Measurements from ENCODE around the gene ANAPC16. TPM values are rescaled to one million over a fixed set of nuclear protein-coding genes. Genes with fewer than 3 reads are reported as not detected.
"Not testable (repeated sequence)": the region's sequence is repeated elsewhere in the genome, so short reads cannot be mapped to it uniquely, and the experiment has no call there.

Gene ANAPC16
- total and polyA plus RNA-seq, 2 donors: 82.4 to 157 TPM

GRCh38 chr10:72221278-72221677 lies 5.5 kb downstream of the ANAPC16 start:
- no peaks in the 10 kb centered on the region for H3K36me3 ChIP-seq (ENCODE audit: insufficient read depth)
- no peak for DNase-seq (ENCODE audit: extremely low spot score)
- H3K27ac ChIP-seq (ENCODE audit: low read depth): no peak overlapping the region
- H3K4me3 ChIP-seq (ENCODE audit: low read depth, low read length): no peak overlapping the region
- H3K4me1 ChIP-seq (ENCODE audit: insufficient read depth): no peaks in the 10 kb centered on the region
- 50% methylated on average over 1 of the region's 1 CpG for WGBS

GRCh38 chr10:72223743-72224101 lies 7.9 kb downstream of the ANAPC16 start:
- 58% methylated on average over 1 of the region's 1 CpG for WGBS
- H3K4me3 ChIP-seq (ENCODE audit: low read depth, low read length): no peak overlapping the region
- no peaks in the 10 kb centered on the region for H3K4me1 ChIP-seq (ENCODE audit: insufficient read depth)

GRCh38 chr10:72224191-72224590 lies 8.4 kb downstream of the ANAPC16 start:
- H3K27ac ChIP-seq (ENCODE audit: low read depth); H3K4me1 ChIP-seq (ENCODE audit: insufficient read depth); DNase-seq (ENCODE audit: extremely low spot score); H3K36me3 ChIP-seq (ENCODE audit: insufficient read depth); H3K4me3 ChIP-seq (ENCODE audit: low read depth, low read length): not testable (repeated sequence)
- 94% methylated on average over 6 of the region's 6 CpGs for WGBS

More at GRCh38 chr10:72223743-72224101, 7.9 kb downstream of the ANAPC16 start:
- Histone ChIP-seq H3K36me3 (ENCODE audit: insufficient read depth) (no peaks in the 10 kb centered on the region), H3K27ac (ENCODE audit: low read depth) (no peak overlapping the region)
- DNase-seq (ENCODE audit: extremely low spot score): no peak

DNA sequence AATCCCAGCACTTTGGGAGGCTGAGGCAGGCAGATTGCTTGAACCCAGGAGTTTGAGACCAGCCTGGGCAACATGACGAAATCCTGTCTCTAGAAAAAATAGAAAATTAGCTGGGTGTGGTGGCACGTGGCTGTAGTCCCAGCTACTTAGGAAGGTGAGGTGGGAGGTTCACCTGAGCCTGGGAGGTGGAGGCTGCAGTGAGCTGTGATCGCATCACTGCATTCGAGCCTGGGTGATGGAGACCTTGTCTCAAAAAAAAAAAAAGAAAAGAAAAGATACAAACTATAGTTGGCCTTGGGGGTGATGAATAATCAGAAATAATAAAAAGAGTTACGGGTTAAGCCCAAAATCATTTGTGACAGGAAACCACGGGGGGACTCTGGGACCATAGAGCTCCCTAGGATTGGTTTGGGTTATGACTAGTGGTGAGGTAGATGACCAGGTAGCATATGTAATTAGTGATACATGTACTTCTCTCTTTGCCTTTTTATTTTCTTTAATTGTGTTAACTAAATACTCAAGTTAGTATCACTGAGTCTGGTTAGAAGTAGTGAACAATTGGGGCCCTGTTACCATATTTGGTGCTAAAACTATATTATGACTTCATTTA lies 10.7 kb downstream of the ANAPC16 start:
- no peak for DNase-seq (ENCODE audit: extremely low spot score)
- Histone ChIP-seq H3K36me3 (ENCODE audit: insufficient read depth) (peaks cover 5% of the 10 kb centered on the region), H3K27ac (ENCODE audit: low read depth) (no peak overlapping the region), H3K4me1 (ENCODE audit: insufficient read depth) (no peaks in the 10 kb centered on the region), H3K4me3 (ENCODE audit: low read depth, low read length) (no peak overlapping the region)
- WGBS: 85% methylated on average over 6 of the region's 6 CpGs

DNA sequence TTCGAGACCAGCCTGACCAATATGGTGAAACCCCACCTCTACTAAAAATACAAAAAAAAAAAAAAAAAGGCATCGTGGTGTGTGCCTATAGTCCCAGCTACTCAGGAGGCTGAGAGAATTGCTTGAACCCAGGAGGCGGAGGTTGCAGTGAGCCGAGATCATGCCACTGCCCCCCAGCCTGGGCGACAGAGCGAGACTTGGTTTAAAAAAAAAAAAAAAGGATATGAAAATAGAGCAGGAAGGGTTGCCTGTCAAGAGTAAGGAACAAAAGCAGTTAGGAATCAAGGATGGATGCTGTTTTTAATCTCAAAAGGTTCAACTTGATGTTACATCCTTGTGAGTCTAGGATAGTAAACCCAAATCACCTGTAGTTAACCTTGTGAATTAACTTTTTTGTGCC lies 12.0 kb downstream of the ANAPC16 start:
- Histone ChIP-seq H3K4me3 (ENCODE audit: low read depth, low read length) (no peak overlapping the region), H3K4me1 (ENCODE audit: insufficient read depth) (no peaks in the 10 kb centered on the region), H3K27ac (ENCODE audit: low read depth) (no peak overlapping the region), H3K36me3 (ENCODE audit: insufficient read depth) (peaks cover 5% of the 10 kb centered on the region)
- DNase-seq (ENCODE audit: extremely low spot score): no peak
- 79% methylated on average over 6 of the region's 6 CpGs for WGBS

DNA sequence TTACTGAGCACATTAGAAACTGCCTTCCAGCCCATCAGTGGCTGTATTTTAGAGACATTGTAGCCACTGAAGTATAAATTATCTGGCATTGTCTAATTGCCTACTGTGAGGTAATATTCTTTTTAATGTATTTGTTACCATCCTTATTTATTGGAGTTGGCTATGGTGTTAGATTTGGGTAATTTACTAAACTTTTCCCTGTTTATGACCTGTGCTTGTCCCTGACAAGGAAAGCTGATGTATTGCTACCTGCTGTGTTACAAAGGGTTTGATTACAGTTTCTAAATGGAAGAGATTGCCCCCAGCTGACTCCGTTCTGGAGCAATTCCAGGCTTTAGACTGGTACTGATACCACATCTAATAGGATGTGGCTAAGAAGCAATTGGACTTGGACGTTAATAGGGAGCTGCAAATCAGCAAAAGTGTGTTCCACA lies 12.5 kb downstream of the ANAPC16 start:
- Histone ChIP-seq H3K36me3 (ENCODE audit: insufficient read depth) (peaks cover 5% of the 10 kb centered on the region), H3K4me3 (ENCODE audit: low read depth, low read length) (no peak overlapping the region), H3K27ac (ENCODE audit: low read depth) (no peak overlapping the region), H3K4me1 (ENCODE audit: insufficient read depth) (no peaks in the 10 kb centered on the region)
- WGBS: 70% methylated on average over 2 of the region's 2 CpGs
- no peak for DNase-seq (ENCODE audit: extremely low spot score)

- WGBS: 71% methylated on average over 8 of the region's 8 CpGs
- Histone ChIP-seq H3K4me1 (ENCODE audit: insufficient read depth) (no peaks in the 10 kb centered on the region), H3K36me3 (ENCODE audit: insufficient read depth) (peaks cover 8% of the 10 kb centered on the region), H3K4me3 (ENCODE audit: low read depth, low read length) (no peak overlapping the region), H3K27ac (ENCODE audit: low read depth) (no peak overlapping the region)
- no peak for DNase-seq (ENCODE audit: extremely low spot score)
Measured at GRCh38 chr10:72229261-72230251, 13.7 kb downstream of the ANAPC16 start.

GRCh38 chr10:72233621-72234020 lies 17.8 kb downstream of the ANAPC16 start:
- Histone ChIP-seq H3K4me1 (ENCODE audit: insufficient read depth) (no peaks in the 10 kb centered on the region), H3K36me3 (ENCODE audit: insufficient read depth) (peaks cover 10% of the 10 kb centered on the region), H3K27ac (ENCODE audit: low read depth) (no peak overlapping the region), H3K4me3 (ENCODE audit: low read depth, low read length) (no peak overlapping the region)
- no peak for DNase-seq (ENCODE audit: extremely low spot score)

- WGBS: 76% methylated on average over 6 of the region's 6 CpGs
- no peak overlapping the region for H3K4me3 ChIP-seq (ENCODE audit: low read depth, low read length)
- DNase-seq (ENCODE audit: extremely low spot score): no peak
- peaks cover 10% of the 10 kb centered on the region for H3K36me3 ChIP-seq (ENCODE audit: insufficient read depth)
- H3K4me1 ChIP-seq (ENCODE audit: insufficient read depth): no peaks in the 10 kb centered on the region
- no peak overlapping the region for H3K27ac ChIP-seq (ENCODE audit: low read depth)
Measured at GRCh38 chr10:72234560-72235095, 18.8 kb downstream of the ANAPC16 start.

DNA sequence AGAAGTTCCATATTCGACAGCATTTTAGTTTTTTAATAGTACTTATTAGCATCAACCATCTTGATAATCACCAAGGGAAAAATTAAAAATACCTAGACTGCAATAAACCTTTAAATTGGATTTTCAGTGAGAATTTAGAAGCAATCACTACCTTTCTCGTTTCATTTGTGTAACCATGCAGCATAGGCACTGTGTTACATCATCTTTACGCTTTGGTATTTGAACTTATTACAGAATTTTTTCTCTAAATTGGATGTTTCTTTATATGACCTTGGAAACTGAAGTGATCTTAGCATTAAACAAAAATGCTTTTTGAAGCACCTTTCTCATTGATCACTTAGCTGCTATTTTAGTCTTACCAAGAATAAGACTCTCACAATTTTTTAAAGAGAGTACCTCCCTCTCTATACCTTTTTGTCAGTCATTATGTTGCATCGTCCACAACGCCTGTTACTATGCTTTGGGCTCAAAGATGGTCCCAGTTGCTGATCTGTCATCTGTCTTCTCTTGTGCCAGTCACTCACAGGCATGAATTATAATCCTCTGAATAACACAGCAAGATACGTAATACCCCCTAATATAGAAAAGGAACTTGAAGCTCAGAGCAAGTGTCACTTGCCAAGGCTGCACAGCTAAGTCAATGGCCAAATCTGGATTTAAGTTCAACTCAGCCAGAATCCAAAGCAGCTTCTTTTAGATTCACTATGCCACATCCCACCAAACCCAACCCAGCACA lies 19.9 kb downstream of the ANAPC16 start:
- no peak overlapping the region for H3K4me3 ChIP-seq (ENCODE audit: low read depth, low read length)
- H3K4me1 ChIP-seq (ENCODE audit: insufficient read depth): no peaks in the 10 kb centered on the region
- H3K27ac ChIP-seq (ENCODE audit: low read depth): no peak overlapping the region
- WGBS: 84% methylated on average over 6 of the region's 6 CpGs
- peaks cover 5% of the 10 kb centered on the region for H3K36me3 ChIP-seq (ENCODE audit: insufficient read depth)
- DNase-seq (ENCODE audit: extremely low spot score): no peak

GRCh38 chr10:72238392-72239175 lies 22.8 kb downstream of the ANAPC16 start:
- Histone ChIP-seq H3K36me3 (ENCODE audit: insufficient read depth) (peaks cover 5% of the 10 kb centered on the region), H3K4me1 (ENCODE audit: insufficient read depth) (no peaks in the 10 kb centered on the region), H3K4me3 (ENCODE audit: low read depth, low read length) (no peak overlapping the region), H3K27ac (ENCODE audit: low read depth) (no peak overlapping the region)
- 91% methylated on average over 13 of the region's 13 CpGs for whole genome bisulfite sequencing
- no peak for DNase-seq (ENCODE audit: extremely low spot score)

- WGBS: 90% methylated on average over 1 of the region's 1 CpG
- no peak overlapping the region for H3K4me3 ChIP-seq (ENCODE audit: low read depth, low read length)
- H3K36me3 ChIP-seq (ENCODE audit: insufficient read depth): peaks cover 3% of the 10 kb centered on the region
- H3K4me1 ChIP-seq (ENCODE audit: insufficient read depth): no peaks in the 10 kb centered on the region
- DNase-seq (ENCODE audit: extremely low spot score): no peak
- H3K27ac ChIP-seq (ENCODE audit: low read depth): no peak overlapping the region
Measured at GRCh38 chr10:72239409-72239808, 23.6 kb downstream of the ANAPC16 start.

- H3K36me3 ChIP-seq (ENCODE audit: insufficient read depth): no peaks in the 10 kb centered on the region
- no peak overlapping the region for H3K27ac ChIP-seq (ENCODE audit: low read depth)
- 98% methylated on average over 6 of the region's 7 CpGs for whole genome bisulfite sequencing
- DNase-seq (ENCODE audit: extremely low spot score): no peak
- H3K4me3 ChIP-seq (ENCODE audit: low read depth, low read length): no peak overlapping the region
- H3K4me1 ChIP-seq (ENCODE audit: insufficient read depth): peaks cover 4% of the 10 kb centered on the region
Measured at GRCh38 chr10:72240371-72240770, 24.6 kb downstream of the ANAPC16 start.

All from urinary bladder (tissue), 4 donors.